Measurements from ENCODE around the gene HNRNPL. TPM values are rescaled to one million over a fixed set of nuclear protein-coding genes. Genes with fewer than 3 reads are reported as not detected.

HNRNPL gene
- total and polyA plus RNA-seq, 10 of the 15 experiments (the other 5 are each of a cell fraction or from before 2014, with no cell fraction given): 32.5 to 512 (median 306) TPM

- TF ChIP-seq CTCF (IDR thresholded peaks at IDR 0.05 in 2 of 3, conservative IDR thresholded peaks at IDR 0.05 in 1 of 3; ENCODE audit: control insufficient read depth in 2 of 3, extremely low read depth in 1 of 3, insufficient read depth in 1 of 3, low read depth in 3 of 3, low read length in 3 of 3) (no peak), LARP7 (IDR thresholded peaks at IDR 0.05) (peak; percentile 69; the same call in 1 of the 2 replicates), USF1 (IDR thresholded peaks at IDR 0.05; ENCODE audit: borderline replicate concordance, extremely low read length, insufficient read depth, low read depth, low read length) (peak; percentile 0), ZBTB4 (CRISPR knock-in tag; IDR thresholded peaks at IDR 0.05) (no peak), STAT1 (conservative IDR thresholded peaks at IDR 0.05) (no peak), BCL3 (IDR thresholded peaks at IDR 0.05; ENCODE audit: borderline replicate concordance, insufficient read depth, low read depth, low read length, poor library complexity, severe bottlenecking) (no peak), JUND (IDR thresholded peaks at IDR 0.05; ENCODE audit: low read depth, low read length) (no peak), CHD2 (IDR thresholded peaks at IDR 0.05; ENCODE audit: borderline replicate concordance, low read depth, low read length) (no peak), MTA3 (IDR thresholded peaks at IDR 0.05; ENCODE audit: borderline replicate concordance, low read length) (peak; percentile 77; the same call in 1 of the 2 replicates), NR2C1 (IDR thresholded peaks at IDR 0.05) (no peak), HSF1 (IDR thresholded peaks at IDR 0.05; ENCODE audit: low read depth, low read length) (no peak), ATF3 (IDR thresholded peaks at IDR 0.05; ENCODE audit: borderline replicate concordance, extremely low read depth, low read depth, low read length) (no peak), NFYA (IDR thresholded peaks at IDR 0.05; ENCODE audit: borderline replicate concordance, low read depth, low read length) (no peak), SP1 (IDR thresholded peaks at IDR 0.05; ENCODE audit: low read depth, low read length) (no peak), BMI1 (IDR thresholded peaks at IDR 0.05; ENCODE audit: borderline replicate concordance) (peak; percentile 30; the same call in 1 of the 2 replicates), DPF2 (IDR thresholded peaks at IDR 0.05) (no peak), SMC3 (IDR thresholded peaks at IDR 0.05; ENCODE audit: borderline replicate concordance, low read length) (no peak)
Measured at GRCh38 chr19:38848299-38849146, 1.3 kb downstream of the HNRNPL start (continued).
